Muscle of back (tissue), 10 donors: ENCODE measurements around the gene USP46. TPM values are rescaled to one million over a fixed set of nuclear protein-coding genes. Genes with fewer than 3 reads are reported as not detected.

ENCODE experiments used
- polyA plus RNA-seq, 10 donors: library from polyadenylated mRNA; unstranded; fragments of 120-200 nt; gene quantifications; one replicate each; pipeline ENCODE4 v1.2.1, GENCODE V29; 2013; ENCODE audit not compliant: insufficient read length in 10 of 10

USP46 gene
- polyA plus RNA-seq, 10 donors = 20.9 to 33.6 (median 29.1) TPM

Other genes starting within 250 kb of the USP46 start
- 1 to 10 TPM in 2 of 10 donors, under 1 TPM in 8; 0.31 to 1.2 (median 0.53) TPM for gene ERVMER34-1, start 92.1 kb upstream of the USP46 start, polyA plus RNA-seq
- gene RASL11B, start 203.0 kb upstream of the USP46 start, polyA plus RNA-seq = 10 to 100 TPM in 6 of 10 donors, 1 to 10 TPM in 4; 8.4 to 20.0 (median 11.6) TPM